Measurements from ENCODE around the gene PRTFDC1. TPM values are rescaled to one million over a fixed set of nuclear protein-coding genes. Genes with fewer than 3 reads are reported as not detected.
"Not testable (repeated sequence)": the region's sequence is repeated elsewhere in the genome, so short reads cannot be mapped to it uniquely, and the experiment has no call there.

The PRTFDC1 gene
- total RNA-seq, 2 donors from 2014 or later, result 14.5 to 18.3 TPM

DNA sequence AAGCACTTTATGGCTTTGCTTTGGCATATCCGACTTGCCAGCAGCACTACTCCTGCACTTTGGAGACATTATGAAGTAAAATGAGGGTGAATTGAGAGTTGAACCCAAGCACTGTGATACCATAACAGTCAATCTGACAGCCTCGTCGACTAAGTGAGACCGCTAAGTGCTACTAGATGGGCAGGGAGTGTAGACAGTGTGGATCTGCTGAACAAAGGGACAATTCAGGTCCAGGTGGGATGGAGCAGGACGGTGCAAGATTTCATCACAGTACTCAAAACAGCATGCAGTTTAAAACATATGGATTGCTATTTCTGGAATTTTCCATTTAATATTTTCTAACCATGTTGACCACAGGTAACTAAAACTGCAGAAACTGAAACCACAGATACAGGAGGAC lies 20.8 kb upstream of the PRTFDC1 start:
- no peak overlapping the region for H3K27ac Mint-ChIP-seq
- H3K27me3 ChIP-seq (ENCODE audit: control insufficient read depth, insufficient read depth, low read length, poor library complexity, severe bottlenecking), result no peaks in the 10 kb centered on the region
- H3K27ac ChIP-seq (ENCODE audit: low read depth, low read length), result no peak overlapping the region

GRCh38 chr10:24971374-24971773 lies 19.0 kb upstream of the PRTFDC1 start:
- H3K4me3 Mint-ChIP-seq, result no peak overlapping the region
- no peak overlapping the region for H3K4me3 ChIP-seq (ENCODE audit: low read length)
- no peak for TF ChIP-seq CTCF (conservative IDR thresholded peaks at IDR 0.05)
- no peaks in the 10 kb centered on the region for H3K4me1 ChIP-seq (ENCODE audit: control insufficient read depth, insufficient read depth, low read length)
- H3K27me3 ChIP-seq (ENCODE audit: control insufficient read depth, insufficient read depth, low read length, poor library complexity, severe bottlenecking), result no peaks in the 10 kb centered on the region
- DNase-seq, result no peak
- no peaks in the 10 kb centered on the region for H3K36me3 Mint-ChIP-seq (ENCODE audit: low read depth)
- peaks cover 4% of the 10 kb centered on the region for H3K4me1 Mint-ChIP-seq
- no peaks in the 10 kb centered on the region for H3K9me3 Mint-ChIP-seq
- no peaks in the 10 kb centered on the region for H3K9me3 ChIP-seq (ENCODE audit: control insufficient read depth, low read length)
- H3K27me3 Mint-ChIP-seq (ENCODE audit: insufficient read depth), result no peaks in the 10 kb centered on the region
- H3K27ac Mint-ChIP-seq, result no peak overlapping the region
- no peaks in the 10 kb centered on the region for H3K36me3 ChIP-seq (ENCODE audit: control insufficient read depth, insufficient read depth, low read length)
- no peak overlapping the region for H3K27ac ChIP-seq (ENCODE audit: low read depth, low read length)
- H3K9ac ChIP-seq (ENCODE audit: extremely low read depth, low read length, poor library complexity, severe bottlenecking), result no peak overlapping the region

More for the DNA sequence above, 20.8 kb upstream of the PRTFDC1 start:
- 88 to 93% methylated on average over 2 to 5 of the region's 5 CpGs for WGBS, 2 experiments (ENCODE audit: insufficient coverage in 1 of 2, insufficient read length in 1 of 2)
- Histone ChIP-seq H3K4me3 (ENCODE audit: low read length) (no peak overlapping the region), H3K9me3 (ENCODE audit: control insufficient read depth, low read length) (no peaks in the 10 kb centered on the region), H3K9ac (ENCODE audit: extremely low read depth, low read length, poor library complexity, severe bottlenecking) (no peak overlapping the region), H3K36me3 (ENCODE audit: control insufficient read depth, insufficient read depth, low read length) (no peaks in the 10 kb centered on the region), H3K4me1 (ENCODE audit: control insufficient read depth, insufficient read depth, low read length) (no peaks in the 10 kb centered on the region)
- Mint-ChIP-seq H3K4me3 (no peak overlapping the region), H3K4me1 (peaks cover 4% of the 10 kb centered on the region), H3K9me3 (no peaks in the 10 kb centered on the region), H3K36me3 (ENCODE audit: low read depth) (no peaks in the 10 kb centered on the region), H3K27me3 (ENCODE audit: insufficient read depth) (no peaks in the 10 kb centered on the region)
- no peak for TF ChIP-seq CTCF (conservative IDR thresholded peaks at IDR 0.05)
- DNase-seq, result no peak

DNA sequence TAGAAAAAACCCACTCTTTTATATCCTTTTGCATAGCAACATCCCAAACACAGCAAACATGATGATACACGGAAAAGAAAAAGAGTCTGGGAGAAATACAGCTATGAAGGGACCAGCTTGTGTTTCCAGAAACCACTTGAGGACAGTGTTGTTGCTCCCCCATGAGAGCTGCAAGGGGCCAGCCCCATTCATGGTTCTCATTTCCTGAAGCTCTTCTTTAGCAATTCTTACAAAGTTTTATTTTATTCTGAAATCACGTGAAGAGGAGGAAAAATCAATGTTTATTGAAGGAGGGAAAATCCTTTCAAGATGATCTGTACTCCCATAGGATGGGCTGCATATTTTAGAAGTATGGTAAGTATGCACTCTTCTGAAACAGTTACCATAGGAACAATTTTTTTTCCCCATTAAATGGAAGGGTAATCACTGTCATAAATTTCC lies 17.5 kb upstream of the PRTFDC1 start:
- Histone ChIP-seq H3K27ac (ENCODE audit: low read depth, low read length) (no peak overlapping the region), H3K4me1 (ENCODE audit: control insufficient read depth, insufficient read depth, low read length) (no peaks in the 10 kb centered on the region), H3K4me3 (ENCODE audit: low read length) (no peak overlapping the region), H3K9me3 (ENCODE audit: control insufficient read depth, low read length) (no peaks in the 10 kb centered on the region), H3K36me3 (ENCODE audit: control insufficient read depth, insufficient read depth, low read length) (no peaks in the 10 kb centered on the region), H3K9ac (ENCODE audit: extremely low read depth, low read length, poor library complexity, severe bottlenecking) (no peak overlapping the region), H3K27me3 (ENCODE audit: control insufficient read depth, insufficient read depth, low read length, poor library complexity, severe bottlenecking) (no peaks in the 10 kb centered on the region)
- Mint-ChIP-seq H3K27me3 (ENCODE audit: insufficient read depth) (no peaks in the 10 kb centered on the region), H3K4me1 (no peaks in the 10 kb centered on the region), H3K27ac (no peak overlapping the region), H3K9me3 (no peaks in the 10 kb centered on the region), H3K36me3 (ENCODE audit: low read depth) (no peaks in the 10 kb centered on the region), H3K4me3 (no peak overlapping the region)
- WGBS, 2 experiments (ENCODE audit: insufficient coverage in 1 of 2, insufficient read length in 1 of 2), result 90 to 97% methylated on average over 1 to 2 of the region's 2 CpGs
- DNase-seq, result no peak
- TF ChIP-seq CTCF (conservative IDR thresholded peaks at IDR 0.05), result no peak

- H3K36me3 ChIP-seq (ENCODE audit: control insufficient read depth, insufficient read depth, low read length); H3K4me3 ChIP-seq (ENCODE audit: low read length); H3K27me3 ChIP-seq (ENCODE audit: control insufficient read depth, insufficient read depth, low read length, poor library complexity, severe bottlenecking); H3K36me3 Mint-ChIP-seq (ENCODE audit: low read depth); H3K9me3 Mint-ChIP-seq; H3K9ac ChIP-seq (ENCODE audit: extremely low read depth, low read length, poor library complexity, severe bottlenecking); H3K27ac ChIP-seq (ENCODE audit: low read depth, low read length); H3K4me1 ChIP-seq (ENCODE audit: control insufficient read depth, insufficient read depth, low read length); DNase-seq; H3K4me3 Mint-ChIP-seq; H3K27me3 Mint-ChIP-seq (ENCODE audit: insufficient read depth); H3K4me1 Mint-ChIP-seq; H3K9me3 ChIP-seq (ENCODE audit: control insufficient read depth, low read length); H3K27ac Mint-ChIP-seq: not testable (repeated sequence)
- 95 to 98% methylated on average over 8 to 10 of the region's 11 CpGs for WGBS, 2 experiments (ENCODE audit: insufficient coverage in 1 of 2, insufficient read length in 1 of 2)
Measured at GRCh38 chr10:24968951-24969350, 16.5 kb upstream of the PRTFDC1 start.

Data from endodermal cell (in vitro differentiated cells).